MM.1S (cell line): ENCODE measurements around the gene MAML3.

ENCODE experiments used
- CTCF ChIP-seq: fragments of 300-600 bp; sonication (generic); IDR thresholded peaks from 2 replicates; pipeline ENCODE4 v1.5.1; 2016; ENCODE audit warnings: antibody characterized with exemption, low read length, mixed read lengths
- EZH2 ChIP-seq: fragments of 300-600 bp; sonication (generic); optimal IDR thresholded peaks from 2 replicates; pipeline ENCODE3; 2017; ENCODE audit warnings: low read depth, mild to moderate bottlenecking, antibody characterized with exemption, low read length, mixed read lengths
- EZH2phosphoT487 ChIP-seq: fragments of 300-600 bp; sonication (generic); IDR thresholded peaks from 2 replicates; pipeline ENCODE4 v1.6.1; 2018; ENCODE audit warnings: antibody characterized with exemption, low read length

DNA sequence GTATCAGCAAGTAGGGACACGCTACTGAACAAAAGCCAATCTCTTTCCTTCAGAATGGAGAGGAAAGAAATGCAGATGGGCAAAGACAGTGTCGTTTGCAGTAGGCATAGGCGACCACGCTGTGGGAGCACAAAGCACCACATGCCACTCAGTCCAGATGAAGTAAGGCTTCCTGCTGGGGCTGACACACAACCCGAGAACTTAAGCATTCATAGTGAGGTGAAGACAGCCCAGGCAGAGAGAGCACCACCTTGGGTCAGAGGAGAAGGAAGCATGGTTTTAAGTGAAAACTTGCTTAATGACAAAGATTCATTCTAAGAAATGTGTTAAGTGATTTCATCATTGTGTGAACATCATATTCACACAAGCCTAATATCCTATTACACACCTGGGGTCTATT is 249.6 kb downstream of the MAML3 start:
- TF ChIP-seq CTCF: no peak
- no peak for TF ChIP-seq EZH2
- no peak for TF ChIP-seq EZH2phosphoT487
